Esophagus muscularis mucosa (tissue), 3 donors: Measurements from ENCODE around the gene ADNP.

ENCODE experiments used
- CTCF ChIP-seq, 3 experiments: fragments of 200-600 bp in 2 of 3; fragments of 450-650 bp in 1 of 3; sonication (generic) in 2 of 3; IDR thresholded peaks; one replicate each; pipeline ENCODE4 v1.5.1; 2017 to 2019; ENCODE audit warnings: antibody characterized with exemption in 3 of 3, mild to moderate bottlenecking in 2 of 3, moderate library complexity in 1 of 3
- POLR2A ChIP-seq: fragments of 450-650 bp; IDR thresholded peaks from one replicate; pipeline ENCODE4 v1.6.1; 2017; ENCODE audit warnings: antibody characterized with exemption, moderate library complexity, mild to moderate bottlenecking, low read depth

GRCh38 chr20:50959543-50960126 is 28.4 kb upstream of the ADNP start:
- TF ChIP-seq POLR2A (no peak), CTCF (IDR thresholded peaks at IDR 0.05) (no peak)
